Measurements from ENCODE around the gene DLGAP1. TPM values are rescaled to one million over a fixed set of nuclear protein-coding genes. Genes with fewer than 3 reads are reported as not detected.

The DLGAP1 gene
- total and polyA plus RNA-seq, 2 of the 4 experiments (the other 2 are of a cell fraction), result under 0.01 to 0.09 TPM

- dilution Hi-C loops (cut with HindIII; ENCODE audit: low sequenced_read_pairs, unreplicated experiment), result no loop called here
- peak; percentile 77; the same call in 1 of the 2 replicates for TF ChIP-seq MAZ (IDR thresholded peaks at IDR 0.05; ENCODE audit: borderline replicate concordance, low read depth, low read length)
- TF ChIP-seq MAFK (IDR thresholded peaks at IDR 0.05; ENCODE audit: low read depth, low read length), result no peak
- peak; percentile 95 for TF ChIP-seq CEBPB (IDR thresholded peaks at IDR 0.05; ENCODE audit: low read depth, low read length)
- TF ChIP-seq SMC3 (IDR thresholded peaks at IDR 0.05; ENCODE audit: low read depth, low read length), result peak; percentile 84
- no peak for TF ChIP-seq RCOR1 (IDR thresholded peaks at IDR 0.05; ENCODE audit: insufficient replicate concordance, low read length)
- TF ChIP-seq POLR2A (IDR thresholded peaks at IDR 0.05; ENCODE audit: low read depth, low read length), result peak; percentile 31; the same call in 1 of the 2 replicates
- peak; percentile 99 for TF ChIP-seq BHLHE40 (IDR thresholded peaks at IDR 0.05; ENCODE audit: low read depth, low read length)
- no peak for TF ChIP-seq FOS (IDR thresholded peaks at IDR 0.05; ENCODE audit: low read depth, low read length)
- TF ChIP-seq, protein P1, sequence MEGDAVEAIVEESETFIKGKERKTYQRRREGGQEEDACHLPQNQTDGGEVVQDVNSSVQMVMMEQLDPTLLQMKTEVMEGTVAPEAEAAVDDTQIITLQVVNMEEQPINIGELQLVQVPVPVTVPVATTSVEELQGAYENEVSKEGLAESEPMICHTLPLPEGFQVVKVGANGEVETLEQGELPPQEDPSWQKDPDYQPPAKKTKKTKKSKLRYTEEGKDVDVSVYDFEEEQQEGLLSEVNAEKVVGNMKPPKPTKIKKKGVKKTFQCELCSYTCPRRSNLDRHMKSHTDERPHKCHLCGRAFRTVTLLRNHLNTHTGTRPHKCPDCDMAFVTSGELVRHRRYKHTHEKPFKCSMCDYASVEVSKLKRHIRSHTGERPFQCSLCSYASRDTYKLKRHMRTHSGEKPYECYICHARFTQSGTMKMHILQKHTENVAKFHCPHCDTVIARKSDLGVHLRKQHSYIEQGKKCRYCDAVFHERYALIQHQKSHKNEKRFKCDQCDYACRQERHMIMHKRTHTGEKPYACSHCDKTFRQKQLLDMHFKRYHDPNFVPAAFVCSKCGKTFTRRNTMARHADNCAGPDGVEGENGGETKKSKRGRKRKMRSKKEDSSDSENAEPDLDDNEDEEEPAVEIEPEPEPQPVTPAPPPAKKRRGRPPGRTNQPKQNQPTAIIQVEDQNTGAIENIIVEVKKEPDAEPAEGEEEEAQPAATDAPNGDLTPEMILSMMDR (conservative IDR thresholded peaks at IDR 0.05; ENCODE audit: low read depth, low read length), result peak; percentile 97
- no peak for TF ChIP-seq NFE2L2 (IDR thresholded peaks at IDR 0.05; ENCODE audit: low read depth, low read length)
- peak; percentile 39; the same call in 1 of the 2 replicates for TF ChIP-seq MXI1 (IDR thresholded peaks at IDR 0.05; ENCODE audit: borderline replicate concordance, low read depth, low read length)
- peak; percentile 92 for TF ChIP-seq RAD21 (IDR thresholded peaks at IDR 0.05; ENCODE audit: low read length)
- TF ChIP-seq CHD1 (IDR thresholded peaks at IDR 0.05; ENCODE audit: low read depth, low read length), result peak; percentile 64; the same call in 1 of the 2 replicates
- TF ChIP-seq, protein P2, sequence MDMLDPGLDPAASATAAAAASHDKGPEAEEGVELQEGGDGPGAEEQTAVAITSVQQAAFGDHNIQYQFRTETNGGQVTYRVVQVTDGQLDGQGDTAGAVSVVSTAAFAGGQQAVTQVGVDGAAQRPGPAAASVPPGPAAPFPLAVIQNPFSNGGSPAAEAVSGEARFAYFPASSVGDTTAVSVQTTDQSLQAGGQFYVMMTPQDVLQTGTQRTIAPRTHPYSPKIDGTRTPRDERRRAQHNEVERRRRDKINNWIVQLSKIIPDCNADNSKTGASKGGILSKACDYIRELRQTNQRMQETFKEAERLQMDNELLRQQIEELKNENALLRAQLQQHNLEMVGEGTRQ (IDR thresholded peaks at IDR 0.05; ENCODE audit: low read depth, low read length), result no peak
- TF ChIP-seq RFX5 (IDR thresholded peaks at IDR 0.05; ENCODE audit: low read depth, low read length), result no peak
Measured at GRCh38 chr18:3771121-3771971, 683.8 kb downstream of the DLGAP1 start.

More at GRCh38 chr18:3771121-3771971, 683.8 kb downstream of the DLGAP1 start:
- H3K4me1 ChIP-seq (ENCODE audit: control insufficient read depth, insufficient read depth, low read length), result peaks cover 5% of the 10 kb centered on the region
- no peaks in the 10 kb centered on the region for H3K9me1 ChIP-seq (ENCODE audit: insufficient read depth, low read length)
- no peaks in the 10 kb centered on the region for H3K36me3 ChIP-seq (ENCODE audit: control insufficient read depth, insufficient read depth, low read length)
- peak overlapping the region; percentile 83 for H3K9ac ChIP-seq (ENCODE audit: low read depth, low read length)
- peak overlapping the region; percentile 61 for H3K4ac ChIP-seq (ENCODE audit: low read depth, low read length)
- peak overlapping the region; percentile 74 for H4K5ac ChIP-seq (ENCODE audit: low read depth, low read length)
- H3K79me1 ChIP-seq (ENCODE audit: low read depth in 1 of 2, low read length in 2 of 2), result no peaks in the 10 kb centered on the region
- H2BK5ac ChIP-seq (ENCODE audit: low read depth, low read length, poor library complexity, severe bottlenecking), result peak overlapping the region; percentile 81
- POLR2A ChIA-PET (ENCODE audit: unreplicated experiment), result interaction anchor here (0.6 to 0.7 kb wide), 3 partner anchors 48 to 332 kb away, joined by 3 to 5 read pairs (median 3); no protein-coding TSS in a partner anchor
- peak overlapping the region; percentile 4; the same call in 1 of the 2 replicates for H3K23ac ChIP-seq (ENCODE audit: low read depth, low read length)
- in situ Hi-C loops (cut with MboI; ENCODE audit: low sequenced_read_pairs) (no loop called here), intact Hi-C loops (cut with micrococcal nuclease) (loop anchor here (1.0 to 2.0 kb wide), 7 partner anchors 45 to 491 kb away; no protein-coding TSS in a partner anchor)
- peak overlapping the region; percentile 95 for H3K4me2 ChIP-seq (ENCODE audit: low read depth, low read length)
- no peak overlapping the region for H2AK9ac ChIP-seq (replicated peaks; ENCODE audit: low read depth, low read length, poor library complexity)
- H2BK20ac ChIP-seq (ENCODE audit: low read depth, low read length), result peak overlapping the region; percentile 68
- H2AFZ ChIP-seq (replicated peaks; ENCODE audit: low read length, poor library complexity), result peak overlapping the region; percentile 85
- DNase-seq (peak; percentile 96), ATAC-seq (ENCODE audit: low read depth) (peak; percentile 99)
- WGBS, 2 experiments (ENCODE audit: extremely low coverage in 2 of 2, insufficient read length in 1 of 2), result 0% methylated on average over 1 of the region's 40 CpGs; no CpG with 5 or more reads in 1 of the 2 experiments
- no peaks in the 10 kb centered on the region for H4K20me1 ChIP-seq (ENCODE audit: insufficient read depth, low read length)
- peak overlapping the region; percentile 91 for H3K27ac ChIP-seq (ENCODE audit: insufficient read depth, low read length)
- H3K56ac ChIP-seq (ENCODE audit: extremely low read depth, insufficient read depth, low read length), result peak overlapping the region; percentile 67
- H3K9me3 ChIP-seq (ENCODE audit: control insufficient read depth, insufficient read depth, low read length), result no peaks in the 10 kb centered on the region
- H3K14ac ChIP-seq (replicated peaks; ENCODE audit: low read depth, low read length), result peak overlapping the region; percentile 49
- peak overlapping the region; percentile 92 for H2BK120ac ChIP-seq (ENCODE audit: low read depth, low read length)
- BruUV-seq (replicated peaks), result no TSS peak
- peak overlapping the region; percentile 60 for H3K4me3 ChIP-seq (ENCODE audit: insufficient read depth, low read depth, low read length)
- peak overlapping the region; percentile 65 for H4K91ac ChIP-seq (ENCODE audit: insufficient read depth, low read depth, low read length)
- H3K27me3 ChIP-seq (ENCODE audit: control insufficient read depth, insufficient read depth, low read length), result no peaks in the 10 kb centered on the region
- H4K8ac ChIP-seq (ENCODE audit: low read depth in 2 of 2, low read length in 2 of 2), result peak overlapping the region; percentile 53 to 74
- H3K18ac ChIP-seq (ENCODE audit: low read depth, low read length), result peak overlapping the region; percentile 92
- H2BK15ac ChIP-seq (ENCODE audit: low read depth, low read length), result peak overlapping the region; percentile 59
- CTCF ChIA-PET, result interaction anchor here (0.6 to 3.2 kb wide), 40 partner anchors 9 to 487 kb away, joined by 3 to 39 read pairs (median 4); no protein-coding TSS in a partner anchor
- H2AK5ac ChIP-seq (ENCODE audit: low read depth, low read length), result no peak overlapping the region
